Measurements from ENCODE around the gene UBAC1.

- TF ChIP-seq CTCF (conservative IDR thresholded peaks at IDR 0.05; ENCODE audit: low read length) (no peak), EZH2phosphoT487 (IDR thresholded peaks at IDR 0.05; ENCODE audit: borderline replicate concordance) (no peak)
These were observed 76.7 kb downstream of the UBAC1 start for GRCh38 chr9:135884328-135885035.

All from Loucy (cell line).